GM18873 (cell line): Measurements from ENCODE around the gene VPS13D.

Experiments
- ATAC-seq: cut with Tn5 transposase; IDR thresholded peaks from one replicate; pipeline ENCODE4 v1.9.1; 2021; ENCODE audit warnings: mild to moderate bottlenecking, moderate library complexity, moderate number of reproducible peaks; ENCODE audit not compliant: unreplicated experiment, low FRiP score

The VPS13D gene, protein sequence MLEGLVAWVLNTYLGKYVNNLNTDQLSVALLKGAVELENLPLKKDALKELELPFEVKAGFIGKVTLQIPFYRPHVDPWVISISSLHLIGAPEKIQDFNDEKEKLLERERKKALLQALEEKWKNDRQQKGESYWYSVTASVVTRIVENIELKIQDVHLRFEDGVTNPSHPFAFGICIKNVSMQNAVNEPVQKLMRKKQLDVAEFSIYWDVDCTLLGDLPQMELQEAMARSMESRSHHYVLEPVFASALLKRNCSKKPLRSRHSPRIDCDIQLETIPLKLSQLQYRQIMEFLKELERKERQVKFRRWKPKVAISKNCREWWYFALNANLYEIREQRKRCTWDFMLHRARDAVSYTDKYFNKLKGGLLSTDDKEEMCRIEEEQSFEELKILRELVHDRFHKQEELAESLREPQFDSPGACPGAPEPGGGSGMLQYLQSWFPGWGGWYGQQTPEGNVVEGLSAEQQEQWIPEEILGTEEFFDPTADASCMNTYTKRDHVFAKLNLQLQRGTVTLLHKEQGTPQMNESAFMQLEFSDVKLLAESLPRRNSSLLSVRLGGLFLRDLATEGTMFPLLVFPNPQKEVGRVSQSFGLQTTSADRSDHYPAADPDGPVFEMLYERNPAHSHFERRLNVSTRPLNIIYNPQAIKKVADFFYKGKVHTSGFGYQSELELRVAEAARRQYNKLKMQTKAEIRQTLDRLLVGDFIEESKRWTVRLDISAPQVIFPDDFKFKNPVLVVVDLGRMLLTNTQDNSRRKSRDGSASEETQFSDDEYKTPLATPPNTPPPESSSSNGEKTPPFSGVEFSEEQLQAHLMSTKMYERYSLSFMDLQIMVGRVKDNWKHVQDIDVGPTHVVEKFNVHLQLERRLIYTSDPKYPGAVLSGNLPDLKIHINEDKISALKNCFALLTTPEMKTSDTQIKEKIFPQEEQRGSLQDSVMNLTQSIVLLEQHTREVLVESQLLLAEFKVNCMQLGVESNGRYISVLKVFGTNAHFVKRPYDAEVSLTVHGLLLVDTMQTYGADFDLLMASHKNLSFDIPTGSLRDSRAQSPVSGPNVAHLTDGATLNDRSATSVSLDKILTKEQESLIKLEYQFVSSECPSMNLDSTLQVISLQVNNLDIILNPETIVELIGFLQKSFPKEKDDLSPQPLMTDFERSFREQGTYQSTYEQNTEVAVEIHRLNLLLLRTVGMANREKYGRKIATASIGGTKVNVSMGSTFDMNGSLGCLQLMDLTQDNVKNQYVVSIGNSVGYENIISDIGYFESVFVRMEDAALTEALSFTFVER (N-terminal part only)

DNA sequence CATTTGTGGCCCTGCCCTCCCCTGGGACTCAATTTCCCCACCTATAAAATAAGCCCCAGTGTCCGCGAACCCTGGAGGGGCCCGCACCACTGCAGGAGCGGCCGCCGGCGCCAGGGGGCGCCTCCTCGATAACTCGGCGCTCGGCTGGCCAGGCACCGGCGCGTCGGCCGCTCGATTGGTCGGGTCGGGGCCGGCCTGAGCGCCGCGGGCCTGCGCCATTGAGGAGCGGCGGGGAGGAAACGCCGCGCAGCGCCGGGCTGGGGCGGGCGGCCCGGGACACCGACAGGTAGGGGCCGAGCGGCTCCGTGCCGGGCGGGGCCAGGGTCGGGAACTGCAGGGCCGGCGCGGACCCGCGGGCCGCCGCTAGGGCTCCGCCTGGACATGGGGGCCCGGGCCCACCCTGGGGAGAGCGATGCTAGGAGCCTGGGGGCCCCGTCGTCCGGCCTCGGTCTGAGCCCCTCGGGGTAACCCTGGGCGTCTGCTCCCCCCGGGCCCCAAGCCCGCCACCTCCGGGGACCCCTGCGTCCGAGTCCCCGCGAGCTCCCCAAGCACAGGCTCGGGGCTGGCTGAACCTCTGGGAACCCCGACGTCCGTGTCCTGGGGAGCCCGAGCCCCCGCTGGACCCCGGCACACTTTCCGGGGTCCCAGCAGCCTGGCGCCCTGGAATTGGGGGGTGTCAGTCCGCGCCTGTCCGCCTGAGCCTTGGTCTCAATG, at the start of gene VPS13D:
TSS of gene VPS13D (plus strand) at position 196 of the 714 bp plus-strand sequence. CDS start 4,237 bp downstream, outside the sequence.
- ATAC-seq, result no peak

DNA sequence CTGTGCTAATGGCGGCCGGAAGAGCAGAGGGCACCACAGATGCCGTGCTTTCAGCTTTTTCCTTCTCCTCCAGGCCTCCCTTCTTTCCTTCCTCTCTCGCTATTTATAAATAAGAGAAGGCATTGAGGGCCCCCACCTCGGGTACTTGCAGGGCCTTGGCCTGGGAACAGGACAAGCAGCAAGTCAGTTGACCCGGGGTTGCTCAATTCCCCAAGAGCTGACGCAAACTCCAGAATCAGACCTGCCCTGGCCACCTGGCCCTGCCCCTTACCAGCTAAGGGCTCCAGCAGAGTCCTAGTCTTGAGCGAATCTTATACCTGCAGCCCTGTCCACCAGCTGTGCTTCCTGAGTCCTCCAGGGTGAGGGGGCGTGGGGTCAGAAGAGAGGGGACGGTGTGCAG, 49.5 kb upstream of the VPS13D start:
- ATAC-seq, result no peak

DNA sequence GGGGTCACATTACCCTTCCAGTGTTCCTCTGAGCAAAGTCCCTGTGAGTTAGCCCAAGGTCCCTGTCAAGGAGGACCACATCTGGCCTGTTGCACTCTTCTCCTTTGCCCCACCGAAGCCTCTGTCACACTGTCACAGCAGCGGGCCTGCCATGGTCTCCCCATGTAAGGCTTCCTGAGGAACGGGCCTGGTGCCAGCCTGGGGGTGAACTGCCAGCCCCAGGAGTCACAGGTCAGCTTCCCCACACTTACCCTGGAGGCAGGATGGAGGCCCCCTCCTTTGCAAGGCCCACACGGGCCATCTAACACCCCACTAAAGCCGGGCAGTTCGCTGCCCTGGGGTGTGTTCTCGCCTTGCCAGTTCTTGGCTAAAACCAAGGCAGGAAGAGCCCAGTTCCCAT, 48.9 kb upstream of the VPS13D start:
- ATAC-seq, result no peak

DNA sequence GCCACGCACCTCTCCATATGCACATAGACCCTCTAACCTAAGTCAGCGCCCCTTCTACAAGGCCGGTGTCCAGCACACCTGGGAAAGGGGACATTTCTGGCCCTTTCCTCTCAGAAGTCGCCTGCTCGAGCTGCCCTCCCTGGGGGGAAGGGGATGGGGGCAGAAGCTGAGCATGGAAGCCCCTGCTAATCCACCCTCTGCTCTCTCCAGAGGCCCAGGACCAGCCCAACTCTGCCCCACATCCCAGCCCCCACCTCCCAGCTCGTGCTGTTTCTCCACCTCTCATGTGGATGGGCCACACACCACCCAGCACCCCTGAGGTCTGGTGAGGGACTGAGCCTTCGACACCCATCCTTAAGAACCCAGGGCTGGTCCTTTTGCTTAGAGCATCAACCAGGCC, 48.3 kb upstream of the VPS13D start:
- no peak for ATAC-seq

DNA sequence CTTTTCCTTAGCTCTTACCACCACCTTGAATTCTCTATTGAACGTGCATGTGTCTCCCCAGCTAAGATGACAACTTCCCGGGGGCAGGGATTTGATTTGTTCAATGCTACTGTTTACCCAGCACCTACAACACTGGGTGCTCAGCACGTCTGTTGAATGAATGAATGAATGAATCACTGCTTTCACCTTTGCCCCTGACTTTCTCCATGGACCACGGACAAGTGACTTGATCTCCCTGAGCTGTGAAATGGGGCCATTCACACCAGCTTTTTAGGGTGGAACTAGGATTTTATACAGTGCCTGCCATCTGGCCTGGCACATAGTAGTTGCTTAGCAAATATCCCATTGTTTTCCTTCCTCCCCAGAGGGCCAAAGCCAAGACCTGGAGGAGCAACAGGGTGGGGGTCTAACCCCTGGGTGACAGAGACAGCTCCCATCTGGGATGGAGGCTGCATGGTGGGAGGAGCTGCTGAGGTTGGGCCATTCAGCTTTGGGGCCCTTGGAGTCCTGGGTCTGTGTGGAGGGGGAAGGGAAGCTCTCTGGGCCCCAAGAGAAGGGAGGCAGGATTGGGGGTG, 47.3 kb upstream of the VPS13D start:
- no peak for ATAC-seq

DNA sequence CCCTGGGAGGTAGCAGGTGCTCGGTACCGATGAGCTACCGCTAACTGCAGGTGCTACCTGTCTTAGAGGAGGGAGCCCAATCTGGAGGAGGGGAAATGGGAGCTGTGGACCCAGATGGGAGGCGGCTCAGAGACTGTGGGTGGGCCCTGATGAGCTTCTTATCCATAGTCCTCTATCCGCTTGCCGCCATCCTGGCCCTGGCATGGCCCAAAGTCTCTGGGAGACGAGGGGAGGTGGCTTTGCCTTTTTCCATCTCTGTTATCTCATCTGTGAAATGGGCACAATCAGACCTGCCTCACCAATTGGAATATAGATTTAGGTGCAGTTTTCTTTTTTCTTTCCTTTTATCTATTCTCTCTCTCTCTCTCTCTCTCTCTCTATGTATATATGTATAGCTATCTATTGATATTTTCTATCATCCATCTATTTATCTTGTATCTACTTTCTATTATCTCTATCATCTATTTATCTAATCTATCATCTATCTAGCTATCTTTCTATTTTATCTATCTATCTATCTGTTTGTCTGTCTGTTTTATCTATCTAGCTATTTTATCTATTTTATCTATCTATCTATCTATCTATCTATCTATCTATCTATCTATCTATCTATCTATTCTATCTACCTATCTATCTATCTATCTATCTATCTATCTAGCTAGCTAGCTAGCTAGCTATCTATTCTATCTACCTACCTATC, 46.6 kb upstream of the VPS13D start:
- ATAC-seq, result no peak

DNA sequence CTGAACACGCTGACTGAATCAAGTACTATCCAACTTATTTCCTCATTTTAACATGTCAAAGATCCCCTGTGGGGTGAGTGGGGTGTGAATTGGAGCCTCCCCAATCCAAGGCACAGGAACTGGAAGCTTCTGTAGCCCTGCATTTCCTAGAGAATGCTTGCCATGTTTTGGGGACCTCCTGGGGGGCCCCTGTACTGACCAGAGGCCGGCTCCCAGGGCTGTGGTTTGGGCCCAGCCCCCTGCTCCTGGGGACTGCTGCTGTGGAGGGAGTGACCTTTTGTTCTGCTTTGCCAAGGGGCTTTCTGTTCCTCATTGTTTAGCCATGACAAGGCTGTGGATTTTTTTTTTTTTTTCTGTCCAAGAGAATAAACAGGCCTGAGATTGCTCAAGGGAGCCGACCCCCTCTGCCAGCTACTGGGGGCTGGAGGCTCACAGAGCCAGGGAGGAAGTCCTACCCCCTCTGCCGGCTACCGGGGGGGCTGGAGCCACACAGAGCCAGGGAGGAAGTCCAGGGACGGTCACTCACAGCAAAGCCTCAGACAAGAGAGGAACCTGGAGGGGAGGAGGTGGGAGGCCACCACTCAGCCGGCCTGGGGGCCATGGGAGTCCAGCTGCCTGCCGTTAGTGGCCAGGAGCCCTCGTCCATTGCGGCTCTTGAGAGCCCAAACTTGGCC, 45.7 kb upstream of the VPS13D start:
- no peak for ATAC-seq

DNA sequence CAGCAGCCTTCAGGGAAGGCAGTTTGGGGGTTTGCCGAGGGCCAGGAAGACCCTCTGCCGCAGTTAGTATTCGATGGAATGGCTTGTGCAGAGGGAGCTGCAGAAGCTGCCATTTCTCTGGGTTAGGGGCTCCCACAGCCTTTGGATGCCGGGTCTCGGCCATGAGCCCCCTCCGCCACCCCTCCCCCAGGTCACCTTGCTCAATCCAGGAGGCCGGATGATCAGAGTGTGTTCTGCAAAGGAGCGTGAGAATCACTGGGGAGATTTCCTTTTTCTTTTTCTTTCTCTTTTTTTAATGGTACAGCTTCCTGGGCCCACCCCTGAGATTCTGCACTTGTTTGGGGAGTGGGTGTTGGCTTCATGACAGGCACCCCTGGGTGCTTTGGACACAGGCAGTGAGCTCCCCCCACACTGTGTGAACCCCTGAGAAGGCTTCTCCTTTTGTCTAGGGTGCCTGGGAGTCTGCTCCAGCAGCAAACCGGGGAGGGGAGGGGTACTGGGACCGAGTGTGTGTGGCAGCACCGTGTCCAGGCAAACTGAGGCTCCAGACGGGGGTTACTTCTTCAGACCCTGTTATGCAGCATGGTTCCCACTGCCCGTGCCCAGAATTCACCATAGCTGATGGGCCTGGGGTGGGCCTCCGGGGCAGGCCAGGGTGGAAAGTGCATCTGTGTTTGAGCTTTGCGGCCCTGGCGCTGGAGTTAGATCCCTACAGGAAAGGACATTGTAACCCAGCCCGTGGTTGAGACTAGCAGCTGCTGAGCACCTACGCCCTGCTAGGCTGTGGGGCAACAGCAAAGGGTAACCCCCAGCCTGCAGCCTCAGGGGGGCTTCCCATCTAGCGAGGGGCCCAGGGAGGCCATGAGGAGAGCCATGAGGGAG, 44.6 kb upstream of the VPS13D start:
- no peak for ATAC-seq

DNA sequence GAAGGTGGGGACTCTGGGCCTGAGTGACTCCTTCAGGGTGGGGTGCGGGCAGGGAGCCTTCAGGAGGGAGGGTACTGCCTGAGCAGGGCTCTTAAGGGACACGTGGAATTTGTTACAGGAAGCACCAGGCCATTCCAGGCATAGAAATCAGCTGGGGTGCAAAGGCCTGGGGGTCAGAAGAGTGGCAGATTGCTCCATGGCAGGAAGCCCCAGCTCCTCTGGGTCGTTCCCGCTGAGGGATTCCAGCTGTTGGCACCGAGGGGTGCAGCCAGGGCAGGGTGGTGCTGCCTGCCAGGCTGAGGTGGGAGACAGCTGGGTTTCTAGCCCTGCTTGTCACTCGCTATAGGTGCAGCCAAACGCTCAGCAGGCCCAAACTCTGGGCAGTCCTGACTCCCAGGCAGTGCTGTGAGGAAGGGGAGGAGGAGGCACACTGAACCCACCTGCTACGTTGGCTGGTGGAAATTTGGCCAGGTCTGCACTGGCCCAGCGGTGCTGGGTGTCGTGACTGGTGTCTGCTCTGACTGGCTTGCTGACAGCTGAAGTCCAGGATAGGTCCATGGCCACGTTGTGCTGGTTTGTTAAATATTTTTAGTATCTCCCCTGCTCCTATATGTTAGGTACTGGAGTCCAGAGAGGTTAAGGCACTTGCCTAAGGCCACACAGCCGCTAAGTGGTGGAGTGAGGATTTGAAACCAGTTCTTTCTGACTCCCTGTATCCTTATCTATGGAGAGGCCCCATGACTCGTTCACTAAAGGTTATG, 43.7 kb upstream of the VPS13D start:
- ATAC-seq, result no peak

DNA sequence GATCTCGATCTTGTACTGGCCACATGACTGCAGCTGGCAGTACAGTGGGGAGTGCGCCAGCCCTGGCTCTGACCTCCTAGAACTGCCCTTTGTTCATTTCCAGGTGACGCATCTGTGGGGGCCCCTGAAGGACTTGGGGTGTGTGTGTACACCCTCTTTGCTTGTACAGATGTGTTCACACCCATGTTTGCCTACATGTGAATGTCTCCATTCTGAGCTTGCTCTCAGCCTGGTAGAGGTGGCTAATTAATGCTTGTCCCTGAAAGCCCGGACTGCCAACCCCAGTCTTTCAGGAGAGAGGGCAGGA, 43.2 kb upstream of the VPS13D start:
- ATAC-seq, result no peak

DNA sequence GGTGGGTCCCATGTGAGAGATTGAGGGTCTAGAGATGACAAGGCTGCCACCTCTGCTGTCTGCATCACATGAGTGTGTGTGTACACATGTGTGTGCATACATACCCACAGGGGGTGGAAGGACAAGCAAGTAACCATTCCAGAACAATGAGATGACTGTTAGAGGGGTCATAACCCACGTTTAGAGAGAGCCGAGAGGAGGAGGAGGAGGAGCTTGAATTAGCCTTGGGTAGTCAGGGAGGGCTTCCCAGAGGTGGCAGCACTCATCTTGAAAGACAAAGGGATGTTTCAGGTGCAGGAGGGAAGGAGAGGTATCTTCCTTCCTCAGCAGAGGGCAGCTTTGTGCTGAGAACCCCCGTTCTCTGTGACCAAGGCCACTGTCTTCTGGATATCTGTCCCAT, 41.7 kb upstream of the VPS13D start:
- no peak for ATAC-seq

DNA sequence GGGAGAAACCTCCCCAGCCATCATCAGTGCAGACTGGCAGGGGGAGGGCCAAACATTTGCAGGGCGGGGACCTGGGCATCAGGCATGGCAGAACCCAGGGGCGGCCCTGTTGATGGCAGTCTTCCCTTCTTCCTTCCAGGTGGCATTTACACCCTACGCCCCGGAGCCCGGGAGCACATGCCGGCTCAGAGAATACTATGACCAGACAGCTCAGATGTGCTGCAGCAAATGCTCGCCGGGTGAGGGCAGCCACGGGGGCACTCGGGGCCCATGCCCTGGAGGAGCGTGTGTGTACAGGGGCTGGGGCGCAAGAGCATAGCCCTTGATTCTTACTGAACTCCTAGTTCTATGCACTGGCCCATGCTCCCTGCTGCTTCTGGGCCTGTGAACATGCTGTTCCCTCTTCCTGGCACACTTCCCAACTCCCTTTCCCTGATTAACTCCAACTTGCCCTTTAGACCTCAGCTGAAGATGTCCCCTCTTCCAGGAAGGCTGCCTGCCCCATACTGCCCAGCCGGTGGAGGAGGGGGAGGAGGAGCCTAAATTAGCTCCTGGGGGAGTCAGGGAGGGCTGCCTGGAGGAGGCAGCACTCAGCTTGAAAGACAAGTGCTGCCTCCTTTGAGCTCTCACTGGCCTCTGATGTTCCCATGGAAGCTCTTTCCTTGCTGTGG, 41.0 kb upstream of the VPS13D start:
- no peak for ATAC-seq

DNA sequence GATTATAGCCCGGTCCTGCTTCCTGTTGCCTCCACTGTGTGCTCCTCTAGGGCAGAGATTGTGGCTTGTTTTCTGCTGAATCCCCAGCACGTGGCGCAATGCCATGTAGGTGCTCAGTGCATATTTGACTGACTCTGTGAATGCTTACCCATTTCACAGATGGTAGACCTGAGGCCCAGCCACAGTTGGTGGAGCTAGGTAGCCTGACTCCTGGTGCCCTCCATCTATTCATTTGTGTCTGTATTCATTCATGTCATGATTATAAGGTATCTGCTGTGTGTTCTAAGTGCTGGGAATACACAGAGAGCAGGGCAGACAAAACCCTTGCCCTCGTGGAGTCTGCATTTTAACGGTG, 40.5 kb upstream of the VPS13D start:
- ATAC-seq, result no peak

DNA sequence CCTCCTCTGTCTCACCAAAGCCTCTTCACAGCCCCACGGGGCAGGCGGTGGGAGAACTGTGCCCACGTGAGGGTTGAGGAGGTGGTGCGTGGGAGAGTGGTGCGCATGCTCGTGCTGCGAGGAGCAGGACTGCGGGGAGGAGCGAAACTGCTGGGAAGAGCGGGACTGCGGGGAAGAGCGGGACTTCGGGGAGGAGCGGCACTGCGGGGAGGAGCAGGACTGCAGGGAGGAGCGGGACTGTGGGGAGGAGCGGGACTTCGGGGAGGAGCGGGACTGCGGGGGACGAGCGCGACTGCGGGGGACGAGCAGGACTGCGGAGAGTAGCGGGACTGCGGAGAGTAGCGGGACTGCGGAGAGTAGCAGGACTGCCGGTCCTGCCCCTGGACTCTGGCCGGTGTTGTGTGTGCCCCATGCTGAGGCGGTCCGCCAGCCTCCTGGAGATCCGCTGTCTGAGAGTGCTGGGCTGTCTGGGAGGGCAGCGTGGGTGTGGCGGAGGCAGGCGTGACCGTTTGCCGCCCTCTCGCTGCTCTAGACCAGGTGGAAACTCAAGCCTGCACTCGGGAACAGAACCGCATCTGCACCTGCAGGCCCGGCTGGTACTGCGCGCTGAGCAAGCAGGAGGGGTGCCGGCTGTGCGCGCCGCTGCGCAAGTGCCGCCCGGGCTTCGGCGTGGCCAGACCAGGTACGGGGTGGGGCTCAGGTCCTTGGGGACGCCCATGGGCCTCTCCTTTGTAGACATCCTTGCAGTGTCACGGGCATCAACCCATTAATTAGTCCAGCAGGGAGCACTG, 38.4 kb upstream of the VPS13D start:
- ATAC-seq, result no peak

DNA sequence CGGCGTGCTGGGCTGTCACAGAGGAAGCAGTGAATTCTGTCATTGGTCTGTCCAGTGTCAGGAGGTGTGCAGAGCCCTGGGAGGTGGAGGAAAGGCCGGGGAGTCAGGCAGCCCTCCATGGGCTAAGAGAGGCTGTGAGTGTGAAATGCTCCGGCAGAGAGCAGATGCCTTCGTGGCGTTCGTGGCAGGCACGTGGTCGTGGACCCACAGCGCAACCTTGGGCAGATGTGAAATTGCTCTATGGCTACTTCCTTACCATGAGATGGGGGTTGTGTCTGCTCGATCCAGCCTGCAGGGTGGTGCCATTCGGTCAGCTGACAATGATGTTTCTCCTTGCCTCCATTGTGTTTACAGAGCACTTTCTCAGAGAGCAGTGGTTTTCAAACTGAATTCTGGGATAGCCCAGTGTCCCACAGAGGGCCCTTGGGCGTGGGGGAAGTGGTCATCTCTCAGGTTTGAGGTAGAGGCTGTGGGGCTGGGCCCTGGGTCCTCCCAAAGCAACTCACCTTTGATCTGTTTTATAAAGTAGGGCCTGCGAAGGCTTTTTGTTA, 35.1 kb upstream of the VPS13D start:
- no peak for ATAC-seq

DNA sequence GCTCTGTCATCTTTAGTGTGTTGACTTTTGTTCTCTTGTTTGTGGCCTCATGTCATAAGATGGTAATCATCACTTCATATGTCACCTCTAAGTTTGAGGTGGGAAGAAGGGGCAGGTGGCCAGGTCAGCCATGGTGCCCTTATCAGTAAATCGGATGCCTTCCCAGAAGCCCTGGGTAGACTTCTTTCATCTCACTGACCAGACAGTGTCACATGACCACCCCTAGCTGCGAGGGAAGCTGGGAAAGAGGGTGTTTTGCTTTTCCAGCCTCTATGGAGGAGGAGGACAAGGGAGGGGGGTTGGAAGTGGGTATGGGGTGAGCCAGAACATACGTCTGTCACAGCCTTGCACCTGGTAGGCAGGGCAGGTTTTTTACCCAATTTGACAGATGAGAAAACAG, 34.4 kb upstream of the VPS13D start:
- no peak for ATAC-seq
